ENCODE data around the gene FMNL2.

- no peak for TF ChIP-seq EZH2 (IDR thresholded peaks at IDR 0.05; ENCODE audit: insufficient read depth, low read length)
- no peak for TF ChIP-seq CTCF (IDR thresholded peaks at IDR 0.05; ENCODE audit: insufficient read depth, low read depth, low read length)
Observed at GRCh38 chr2:152367547-152368390, 32.8 kb downstream of the FMNL2 start.

All from astrocyte (in vitro differentiated cells and primary cell).